Stimulated activated effector memory CD8-positive, alpha-beta T cell treated with anti-CD3 and anti-CD28 coated beads, Interleukin-12 subunit alpha, Interleukin-12 subunit beta, amount 100 ng/mL, for 72 hours (primary cell): Measurements from ENCODE around the gene KCNC3.
A peak's percentile ranks its signal among the peaks of the same experiment; 100 is the strongest.
"Not testable (repeated sequence)": the region's sequence is repeated elsewhere in the genome, so short reads cannot be mapped to it uniquely, and the experiment has no call there.

Experiments used
- ATAC-seq: fragments of 150-1000 bp; cut with Tn5 transposase; 2 replicates; pipeline ENCODE4 v1.10.0; 2021
- DNase-seq, 2 donors: peaks; one replicate each; pipeline ENCODE4 v3.0.0; 2021 to 2022; ENCODE audit warnings: low spot score in 2 of 2
- H3K27ac Mint-ChIP-seq: one replicate; pipeline ENCODE4 v1.8.0; 2022; ENCODE audit warnings: mild to moderate bottlenecking, mixed read lengths
- H3K36me3 Mint-ChIP-seq: one replicate; pipeline ENCODE4 v1.8.0; 2022; ENCODE audit warnings: mild to moderate bottlenecking, mixed read lengths
- H3K4me1 Mint-ChIP-seq: one replicate; pipeline ENCODE4 v1.8.0; 2022; ENCODE audit warnings: mixed read lengths
- H3K4me3 Mint-ChIP-seq: one replicate; pipeline ENCODE4 v1.8.0; 2022; ENCODE audit warnings: mild to moderate bottlenecking, mixed read lengths
- H3K9me3 Mint-ChIP-seq: one replicate; pipeline ENCODE4 v1.8.0; 2022; ENCODE audit warnings: mixed read lengths

Gene KCNC3

DNA sequence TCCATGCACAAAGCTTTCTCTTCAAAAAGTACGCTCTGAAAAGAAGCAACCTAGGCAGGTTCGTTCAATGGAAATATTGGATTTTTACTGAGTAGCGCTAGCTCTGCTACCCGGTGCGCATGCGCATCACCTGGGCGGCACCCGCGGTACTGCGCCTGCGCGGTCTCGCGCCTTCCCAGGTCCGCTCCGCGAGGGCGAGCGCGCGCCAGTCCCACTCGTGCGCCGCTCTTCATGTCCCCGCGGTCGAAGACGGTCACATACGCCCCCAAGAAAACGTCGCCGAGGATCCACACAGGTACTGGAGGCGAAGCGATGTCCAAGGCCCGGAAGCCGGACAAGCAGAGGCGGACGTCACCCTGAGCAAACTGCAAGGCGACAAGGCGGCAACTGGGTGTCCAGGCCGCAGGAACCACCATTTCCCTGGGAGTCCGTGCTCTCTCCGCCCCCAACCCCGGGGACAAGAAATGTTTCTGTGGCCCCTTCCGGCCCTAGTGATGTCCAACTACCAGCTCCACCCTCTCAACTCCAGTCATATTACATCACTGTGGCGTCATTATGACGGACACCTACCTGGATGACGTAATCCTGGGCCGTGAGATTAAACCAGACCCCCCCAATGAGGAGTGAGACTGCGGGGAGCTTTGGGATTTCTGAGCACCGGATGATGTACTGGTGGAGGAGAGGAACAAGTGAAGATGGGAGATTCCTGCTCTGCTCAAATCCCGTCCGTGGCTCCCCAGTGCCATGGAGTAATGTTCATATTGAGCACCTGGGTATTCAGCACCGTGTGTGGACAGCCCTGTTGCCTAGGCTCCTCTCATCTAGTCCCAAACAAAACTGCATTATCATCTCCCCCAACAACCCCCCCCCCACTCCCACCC is 4.8 kb upstream of the KCNC3 start:
- DNase-seq (peak in 1 of 2 donors; percentile 88), ATAC-seq (peak; percentile 40)
- Mint-ChIP-seq H3K4me1 (peaks cover 69% of the 10 kb centered on the region), H3K36me3 (peaks cover 47% of the 10 kb centered on the region), H3K4me3 (peak overlapping the region; percentile 83), H3K27ac (peak overlapping the region; percentile 94), H3K9me3 (peaks cover 5% of the 10 kb centered on the region)

GRCh38 chr19:50333235-50333736 is 4.1 kb upstream of the KCNC3 start:
- Mint-ChIP-seq H3K36me3 (peaks cover 47% of the 10 kb centered on the region), H3K4me1 (peaks cover 69% of the 10 kb centered on the region), H3K9me3 (peaks cover 5% of the 10 kb centered on the region), H3K4me3 (peak overlapping the region; percentile 83), H3K27ac (peak overlapping the region; percentile 94)
- DNase-seq (peak; percentile 76 to 94), ATAC-seq (peak; percentile 77)

DNA sequence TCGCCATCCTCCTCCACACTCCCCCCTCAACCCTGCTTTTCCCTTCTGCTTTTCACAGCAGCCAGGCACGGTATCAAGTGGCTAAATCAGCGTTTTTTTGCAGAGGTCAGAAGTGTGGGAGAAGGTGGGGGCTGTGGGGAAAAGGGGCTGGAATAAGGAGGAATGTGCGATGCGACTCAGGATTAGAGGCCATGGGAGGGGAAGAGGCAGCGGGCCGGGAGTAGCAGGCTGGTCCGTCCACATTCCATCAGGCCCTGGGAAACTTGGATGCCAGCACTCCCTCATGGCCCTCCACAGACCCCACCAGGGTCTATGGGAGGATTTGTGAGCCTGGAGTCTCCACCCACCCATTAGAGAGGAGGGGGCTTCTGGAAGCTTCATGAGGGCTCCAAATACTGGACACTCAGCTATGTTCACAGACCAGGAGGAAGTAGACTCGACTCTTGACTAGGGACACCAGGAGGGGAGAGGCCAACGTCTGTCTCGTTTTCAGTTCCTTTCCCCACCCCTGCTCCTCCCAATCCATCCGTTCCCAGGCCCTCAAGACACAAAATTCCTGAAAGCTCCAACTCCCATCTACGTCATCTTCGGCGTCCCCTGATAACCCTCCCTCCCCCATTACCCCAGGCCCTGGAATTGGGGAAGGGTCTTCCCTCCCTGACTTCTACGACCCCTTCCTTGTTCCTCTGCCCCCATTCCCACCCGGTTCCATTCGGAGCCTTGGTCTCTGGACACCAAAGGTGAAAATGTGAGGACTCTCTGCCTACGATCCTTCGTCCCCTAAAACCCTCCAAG is 3.3 kb upstream of the KCNC3 start:
- H3K9me3 Mint-ChIP-seq: peaks cover 5% of the 10 kb centered on the region
- ATAC-seq (no peak), DNase-seq (no peak)
- peak overlapping the region; percentile 94 for H3K27ac Mint-ChIP-seq
- H3K4me1 Mint-ChIP-seq: peaks cover 74% of the 10 kb centered on the region
- H3K4me3 Mint-ChIP-seq: peak overlapping the region; percentile 83
- H3K36me3 Mint-ChIP-seq: peaks cover 52% of the 10 kb centered on the region

GRCh38 chr19:50331994-50332243 is 2.7 kb upstream of the KCNC3 start:
- DNase-seq (no peak), ATAC-seq (no peak)
- Mint-ChIP-seq H3K36me3 (peaks cover 57% of the 10 kb centered on the region), H3K9me3 (peaks cover 5% of the 10 kb centered on the region), H3K4me3 (peak overlapping the region; percentile 83), H3K4me1 (peaks cover 80% of the 10 kb centered on the region), H3K27ac (peak overlapping the region; percentile 26)

DNA sequence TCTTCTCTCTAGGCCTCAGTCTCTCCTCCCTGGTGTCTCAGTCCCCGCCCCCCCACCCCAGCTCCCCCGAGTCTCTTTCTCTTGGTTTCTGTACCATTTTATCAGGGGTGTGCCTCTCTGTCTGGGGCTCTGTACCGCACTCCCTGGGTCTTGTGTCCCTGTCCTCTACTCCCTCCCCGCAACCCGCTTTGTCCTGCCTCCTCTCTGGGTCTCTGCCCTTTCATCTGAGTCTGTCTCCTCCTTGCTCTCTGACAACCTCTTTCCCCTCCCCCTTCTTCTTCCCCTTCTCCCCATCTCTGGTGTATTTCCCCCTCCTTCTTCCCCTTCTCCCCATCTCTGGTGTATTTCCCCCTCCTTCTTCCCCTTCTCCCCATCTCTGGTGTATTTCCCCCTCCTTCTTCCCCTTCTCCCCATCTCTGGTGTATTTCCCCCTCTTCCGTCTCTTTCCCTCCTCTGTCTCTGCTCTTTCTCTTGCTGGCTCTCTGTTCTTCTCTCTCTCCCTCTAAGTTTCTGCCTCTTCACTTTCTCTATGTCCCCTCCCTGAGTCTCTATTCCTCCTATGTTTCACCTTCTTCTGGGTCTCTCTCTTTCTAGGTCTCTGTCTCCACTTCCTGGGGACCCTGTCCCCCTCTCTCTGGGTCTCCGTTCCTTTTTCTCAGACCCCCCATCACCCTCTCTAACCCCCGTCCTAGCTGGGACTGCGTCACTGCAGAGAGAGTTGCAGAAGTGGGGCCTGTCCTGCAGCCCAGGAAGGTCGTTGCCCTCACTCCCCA is 2.2 kb upstream of the KCNC3 start:
- H3K36me3 Mint-ChIP-seq: peaks cover 62% of the 10 kb centered on the region
- H3K27ac Mint-ChIP-seq: peak overlapping the region; percentile 26
- peak overlapping the region; percentile 83 for H3K4me3 Mint-ChIP-seq
- peaks cover 5% of the 10 kb centered on the region for H3K9me3 Mint-ChIP-seq
- H3K4me1 Mint-ChIP-seq: peaks cover 85% of the 10 kb centered on the region
- ATAC-seq (no peak), DNase-seq (no peak)

- H3K4me3 Mint-ChIP-seq: peak overlapping the region; percentile 83
- H3K27ac Mint-ChIP-seq: peak overlapping the region; percentile 55
Observed at GRCh38 chr19:50330365-50331078, 1.3 kb upstream of the KCNC3 start.

DNA sequence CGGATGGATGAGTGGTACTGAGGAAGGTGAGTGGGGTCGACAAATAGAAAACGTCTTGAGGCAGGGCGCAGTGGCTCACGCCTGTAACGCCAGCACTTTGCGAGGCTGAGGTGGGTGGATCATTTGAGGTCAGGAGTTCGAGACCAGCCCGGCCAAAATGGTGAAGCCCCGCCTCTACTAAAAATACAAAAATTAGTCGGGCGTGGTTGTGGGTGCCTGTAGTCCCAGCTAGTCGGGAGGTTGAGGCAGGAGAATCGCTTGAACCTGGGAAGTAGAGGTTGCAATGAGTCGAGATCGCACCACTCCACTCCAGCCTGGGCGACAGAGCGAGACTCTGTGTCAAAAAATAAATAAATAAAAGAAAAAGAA is 733 bp upstream of the KCNC3 start:
- H3K4me3 Mint-ChIP-seq: peak overlapping the region; percentile 83
- DNase-seq, H3K9me3 Mint-ChIP-seq, ATAC-seq: not testable (repeated sequence)
- H3K36me3 Mint-ChIP-seq: peaks cover 56% of the 10 kb centered on the region
- H3K27ac Mint-ChIP-seq: peak overlapping the region; percentile 55
- H3K4me1 Mint-ChIP-seq: peaks cover 86% of the 10 kb centered on the region

More at GRCh38 chr19:50330365-50331078, 1.3 kb upstream of the KCNC3 start:
- H3K4me1 Mint-ChIP-seq: peaks cover 88% of the 10 kb centered on the region
- ATAC-seq: peak; percentile 57
- peaks cover 61% of the 10 kb centered on the region for H3K36me3 Mint-ChIP-seq
- peak; percentile 63 to 87 for DNase-seq
- peaks cover 5% of the 10 kb centered on the region for H3K9me3 Mint-ChIP-seq

GRCh38 chr19:50328873-50329145 is 368 bp downstream of the KCNC3 start:
- H3K27ac Mint-ChIP-seq: no peak overlapping the region
- peaks cover 5% of the 10 kb centered on the region for H3K9me3 Mint-ChIP-seq
- peak; percentile 35 for ATAC-seq
- H3K4me3 Mint-ChIP-seq: peak overlapping the region; percentile 83
- H3K36me3 Mint-ChIP-seq: peaks cover 57% of the 10 kb centered on the region
- H3K4me1 Mint-ChIP-seq: peaks cover 82% of the 10 kb centered on the region
- DNase-seq: no peak

GRCh38 chr19:50328224-50328872 is 829 bp downstream of the KCNC3 start:
- H3K27ac Mint-ChIP-seq: peak overlapping the region; percentile 76
- peak overlapping the region; percentile 83 for H3K4me3 Mint-ChIP-seq
- DNase-seq: no peak
- H3K36me3 Mint-ChIP-seq: peaks cover 52% of the 10 kb centered on the region
- peaks cover 77% of the 10 kb centered on the region for H3K4me1 Mint-ChIP-seq
- H3K9me3 Mint-ChIP-seq: peaks cover 5% of the 10 kb centered on the region
- ATAC-seq: no peak

DNA sequence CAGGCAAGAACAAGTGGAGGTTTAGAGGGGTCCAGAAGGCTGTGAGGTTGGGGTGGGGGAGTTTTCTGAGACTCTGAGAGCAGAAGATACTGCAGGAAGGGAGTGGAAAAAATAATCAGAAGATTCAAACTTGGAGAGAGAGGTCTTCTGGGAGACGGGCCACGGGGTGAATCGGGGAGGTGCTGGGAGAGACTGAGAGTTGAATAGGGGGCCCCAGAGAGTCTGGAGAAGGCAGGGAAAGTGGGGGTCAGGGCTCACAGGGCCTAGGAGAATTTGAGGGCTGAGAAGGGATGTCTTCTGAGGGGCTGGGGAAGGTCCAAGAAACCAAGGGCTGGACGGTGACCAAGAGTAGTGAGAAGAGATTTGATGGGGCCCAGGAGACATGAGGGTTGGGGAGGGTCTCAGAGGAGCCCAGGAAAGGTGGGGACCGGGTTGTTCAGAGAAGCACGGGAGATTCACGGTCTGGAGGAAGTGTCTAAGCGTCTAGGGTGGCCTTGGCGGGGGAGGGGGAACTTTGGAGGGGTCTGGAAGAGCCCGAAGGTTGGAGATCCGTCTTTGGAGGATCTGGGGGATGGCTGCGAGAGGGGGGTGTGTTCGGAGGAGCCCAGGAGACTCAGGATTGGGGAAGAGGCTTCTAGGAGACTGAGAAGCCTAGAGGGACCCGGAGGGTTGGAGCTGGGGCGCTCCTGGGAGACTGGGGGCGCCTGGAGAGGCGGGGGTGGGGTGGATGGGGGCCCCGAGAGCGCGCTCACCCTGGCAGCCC is 1.5 kb downstream of the KCNC3 start:
- Mint-ChIP-seq H3K4me1 (peaks cover 70% of the 10 kb centered on the region), H3K27ac (peak overlapping the region; percentile 76), H3K4me3 (peak overlapping the region; percentile 67), H3K36me3 (peaks cover 45% of the 10 kb centered on the region), H3K9me3 (peaks cover 5% of the 10 kb centered on the region)
- ATAC-seq (no peak), DNase-seq (no peak)

- DNase-seq (no peak), ATAC-seq (no peak)
- Mint-ChIP-seq H3K4me3 (peak overlapping the region; percentile 67), H3K4me1 (peaks cover 64% of the 10 kb centered on the region), H3K9me3 (peaks cover 5% of the 10 kb centered on the region), H3K27ac (peak overlapping the region; percentile 76), H3K36me3 (peaks cover 45% of the 10 kb centered on the region)
Observed at GRCh38 chr19:50327013-50327412, 2.2 kb downstream of the KCNC3 start.

GRCh38 chr19:50326101-50326664 is 3.0 kb downstream of the KCNC3 start:
- Mint-ChIP-seq H3K4me3 (peak overlapping the region; percentile 67), H3K27ac (no peak overlapping the region), H3K36me3 (peaks cover 42% of the 10 kb centered on the region), H3K4me1 (peaks cover 56% of the 10 kb centered on the region), H3K9me3 (peaks cover 5% of the 10 kb centered on the region)
- ATAC-seq (no peak), DNase-seq (no peak)

DNA sequence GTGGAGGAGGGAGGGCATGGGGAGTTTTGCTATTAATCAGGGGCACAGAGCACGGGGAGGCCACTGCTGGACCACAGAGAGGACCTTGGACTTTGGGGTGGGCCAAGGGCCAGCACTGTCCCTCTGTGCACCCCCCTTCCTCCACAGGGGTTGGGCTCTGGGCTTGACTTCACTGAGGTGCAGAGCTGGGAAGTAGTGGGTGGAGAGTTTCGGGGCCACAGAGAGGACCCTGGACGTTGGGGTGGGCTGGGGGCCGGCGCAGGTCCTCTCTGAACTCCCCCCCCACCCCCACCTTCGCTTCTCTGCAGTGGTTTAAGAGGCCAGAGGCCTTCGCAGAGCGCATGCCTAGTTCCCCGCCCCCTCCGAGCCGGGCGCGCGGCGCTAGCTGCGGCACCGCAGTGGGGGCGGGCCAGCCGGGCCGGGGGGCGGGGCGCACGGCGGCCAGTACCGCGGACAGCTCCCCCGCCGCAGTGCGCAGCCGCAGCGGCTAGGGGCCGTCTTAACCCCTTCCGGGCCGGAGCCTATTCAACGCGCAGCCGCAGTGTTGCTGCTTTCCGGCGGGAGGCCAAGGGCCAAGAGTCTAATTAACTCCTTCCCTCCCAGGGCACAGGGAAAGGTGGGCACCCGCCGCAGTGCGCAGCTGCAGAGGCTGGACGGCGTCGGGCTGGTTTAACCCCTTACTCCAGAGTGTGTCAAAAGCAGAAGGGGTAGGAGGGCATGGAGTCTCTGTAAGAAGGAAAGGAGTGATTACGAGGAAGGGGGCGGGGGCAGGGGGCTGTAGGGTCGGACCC is 3.7 kb downstream of the KCNC3 start:
- DNase-seq: peak; percentile 78 to 90
- peak; percentile 39 for ATAC-seq
- Mint-ChIP-seq H3K36me3 (peaks cover 42% of the 10 kb centered on the region), H3K27ac (no peak overlapping the region), H3K9me3 (peaks cover 5% of the 10 kb centered on the region), H3K4me1 (peaks cover 49% of the 10 kb centered on the region), H3K4me3 (peak overlapping the region; percentile 50)
